RWPE2 (cell line): Measurements from ENCODE around the gene PCSK5.

Source experiments
- ATAC-seq: fragments of 200-7000 bp; cut with Tn5 transposase; 3 replicates; pipeline ENCODE4 v1.9.1; 2021; ENCODE audit warnings: low read depth
- DNase-seq: peaks from one replicate; pipeline ENCODE4 v3.0.0-alpha.2; 2020; ENCODE audit warnings: low spot score
- H3K27ac ChIP-seq: fragments of 450-650 bp; 2 replicates; pipeline ENCODE4 v1.5.1; 2017; ENCODE audit warnings: mild to moderate bottlenecking; ENCODE audit not compliant: poor library complexity, severe bottlenecking
- H3K27me3 ChIP-seq: fragments of 250-450 bp; sonication (Bioruptor Pico); 2 replicates; pipeline ENCODE4 v1.5.1; 2021; ENCODE audit warnings: mild to moderate bottlenecking, moderate library complexity; ENCODE audit not compliant: insufficient read depth, poor library complexity, severe bottlenecking
- H3K36me3 ChIP-seq: fragments of 250-450 bp; sonication (Bioruptor Pico); 2 replicates; pipeline ENCODE4 v1.5.1; 2020; ENCODE audit warnings: low read depth, mild to moderate bottlenecking, moderate library complexity
- H3K4me1 ChIP-seq: fragments of 250-450 bp; sonication (Bioruptor Pico); 2 replicates; pipeline ENCODE4 v1.5.1; 2021; ENCODE audit warnings: mild to moderate bottlenecking, moderate library complexity; ENCODE audit not compliant: insufficient read depth, poor library complexity, severe bottlenecking
- H3K4me3 ChIP-seq: fragments of 250-450 bp; sonication (Bioruptor Pico); 2 replicates; pipeline ENCODE4 v1.5.1; 2021; ENCODE audit warnings: mild to moderate bottlenecking, moderate library complexity; ENCODE audit not compliant: severe bottlenecking
- H3K9me3 ChIP-seq: fragments of 250-450 bp; sonication (Bioruptor Pico); 2 replicates; pipeline ENCODE4 v1.5.1; 2021; ENCODE audit warnings: mild to moderate bottlenecking, moderate library complexity; ENCODE audit not compliant: severe bottlenecking
- CTCF ChIP-seq: fragments of 450-650 bp; IDR thresholded peaks from one replicate; pipeline ENCODE4 v1.5.1; 2017; ENCODE audit warnings: mild to moderate bottlenecking, moderate library complexity; ENCODE audit not compliant: poor library complexity, severe bottlenecking

The PCSK5 gene

GRCh38 chr9:76090909-76091308 is 200.4 kb downstream of the PCSK5 start:
- no peaks in the 10 kb centered on the region for H3K36me3 ChIP-seq
- no peak for ATAC-seq
- no peaks in the 10 kb centered on the region for H3K27me3 ChIP-seq
- H3K4me3 ChIP-seq: no peak overlapping the region
- TF ChIP-seq CTCF: no peak
- no peaks in the 10 kb centered on the region for H3K4me1 ChIP-seq
- H3K9me3 ChIP-seq: no peaks in the 10 kb centered on the region
- no peak for DNase-seq
- H3K27ac ChIP-seq: no peak overlapping the region

- no peak for TF ChIP-seq CTCF
- H3K9me3 ChIP-seq: no peaks in the 10 kb centered on the region
- ATAC-seq: no peak
- no peak for DNase-seq
- H3K4me3 ChIP-seq: no peak overlapping the region
- no peaks in the 10 kb centered on the region for H3K27me3 ChIP-seq
- no peaks in the 10 kb centered on the region for H3K4me1 ChIP-seq
- H3K36me3 ChIP-seq: no peaks in the 10 kb centered on the region
- H3K27ac ChIP-seq: no peak overlapping the region
Observed at GRCh38 chr9:76092572-76092971, 202.1 kb downstream of the PCSK5 start.

GRCh38 chr9:76095585-76095984 is 205.1 kb downstream of the PCSK5 start:
- Histone ChIP-seq H3K36me3 (no peaks in the 10 kb centered on the region), H3K9me3 (no peaks in the 10 kb centered on the region), H3K4me1 (no peaks in the 10 kb centered on the region), H3K27ac (no peak overlapping the region), H3K4me3 (no peak overlapping the region), H3K27me3 (no peaks in the 10 kb centered on the region)
- ATAC-seq (no peak), DNase-seq (no peak)
- TF ChIP-seq CTCF: no peak

GRCh38 chr9:76099516-76099915 is 209.0 kb downstream of the PCSK5 start:
- DNase-seq: no peak
- Histone ChIP-seq H3K4me1 (no peaks in the 10 kb centered on the region), H3K9me3 (no peaks in the 10 kb centered on the region), H3K27me3 (no peaks in the 10 kb centered on the region), H3K36me3 (no peaks in the 10 kb centered on the region), H3K27ac (no peak overlapping the region), H3K4me3 (no peak overlapping the region)
- TF ChIP-seq CTCF: no peak
- ATAC-seq: no peak

GRCh38 chr9:76101075-76101474 is 210.6 kb downstream of the PCSK5 start:
- TF ChIP-seq CTCF: no peak
- no peak for ATAC-seq
- Histone ChIP-seq H3K27ac (no peak overlapping the region), H3K36me3 (no peaks in the 10 kb centered on the region), H3K4me1 (no peaks in the 10 kb centered on the region), H3K9me3 (no peaks in the 10 kb centered on the region), H3K27me3 (no peaks in the 10 kb centered on the region), H3K4me3 (no peak overlapping the region)
- no peak for DNase-seq
